Brain microvascular endothelial cell (primary cell): ENCODE data around the gene LMTK2.

ENCODE experiments used
- DNase-seq: peaks from one replicate; pipeline ENCODE4 v3.0.0-alpha.2; 2020
- H3K27ac ChIP-seq: fragments of 250-450 bp; sonication (Bioruptor Pico); 2 replicates; pipeline ENCODE4 v1.5.1; 2020; ENCODE audit warnings: mild to moderate bottlenecking, moderate library complexity
- H3K27me3 ChIP-seq: fragments of 250-450 bp; sonication (Bioruptor Pico); replicated peaks from 2 replicates; pipeline ENCODE4 v1.5.1; 2020; ENCODE audit warnings: mild to moderate bottlenecking
- H3K36me3 ChIP-seq: fragments of 250-450 bp; sonication (Bioruptor Pico); replicated peaks from 2 replicates; pipeline ENCODE4 v1.5.1; 2020; ENCODE audit warnings: mild to moderate bottlenecking
- H3K4me3 ChIP-seq: 2 replicates; pipeline ENCODE4 v1.5.1; 2011; ENCODE audit warnings: low read depth, mild to moderate bottlenecking, control low read depth, low read length, moderate library complexity
- in situ Hi-C: cut with HindIII; loops from 2 replicates; pipeline ENCODE4 v1.10.0; 2017; ENCODE audit warnings: low sequenced_read_pairs, low pct_ligation_motif_present
- TF ChIP-seq, protein P1 (sequence below): IDR thresholded peaks from 2 replicates; pipeline ENCODE4 v1.5.1; 2011; ENCODE audit warnings: low read depth, mild to moderate bottlenecking, moderate library complexity, low read length, control low read depth, inconsistent platforms; ENCODE audit errors: missing control alignments

Gene LMTK2

DNA sequence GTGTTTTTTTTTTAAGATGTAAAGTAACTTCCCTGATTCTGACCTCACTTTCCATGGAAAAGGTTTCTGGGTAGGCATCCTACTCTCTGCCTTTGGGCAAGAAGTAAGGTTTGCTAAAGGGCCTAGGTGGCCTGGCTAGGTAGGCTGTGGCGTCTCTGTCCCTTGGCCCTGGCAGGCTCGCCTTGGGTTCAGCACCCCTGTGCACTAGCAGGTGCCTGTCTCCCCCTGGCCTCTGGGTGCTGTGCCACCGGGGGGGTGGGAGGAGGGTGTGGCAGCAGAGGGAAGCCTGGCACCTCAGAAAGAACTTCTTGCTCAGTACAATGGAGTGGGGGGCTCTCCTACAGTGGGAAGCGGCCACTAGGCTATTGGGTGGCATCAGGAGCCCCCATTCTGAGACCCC lies 131.4 kb downstream of the LMTK2 start:
- TF ChIP-seq, protein P1, sequence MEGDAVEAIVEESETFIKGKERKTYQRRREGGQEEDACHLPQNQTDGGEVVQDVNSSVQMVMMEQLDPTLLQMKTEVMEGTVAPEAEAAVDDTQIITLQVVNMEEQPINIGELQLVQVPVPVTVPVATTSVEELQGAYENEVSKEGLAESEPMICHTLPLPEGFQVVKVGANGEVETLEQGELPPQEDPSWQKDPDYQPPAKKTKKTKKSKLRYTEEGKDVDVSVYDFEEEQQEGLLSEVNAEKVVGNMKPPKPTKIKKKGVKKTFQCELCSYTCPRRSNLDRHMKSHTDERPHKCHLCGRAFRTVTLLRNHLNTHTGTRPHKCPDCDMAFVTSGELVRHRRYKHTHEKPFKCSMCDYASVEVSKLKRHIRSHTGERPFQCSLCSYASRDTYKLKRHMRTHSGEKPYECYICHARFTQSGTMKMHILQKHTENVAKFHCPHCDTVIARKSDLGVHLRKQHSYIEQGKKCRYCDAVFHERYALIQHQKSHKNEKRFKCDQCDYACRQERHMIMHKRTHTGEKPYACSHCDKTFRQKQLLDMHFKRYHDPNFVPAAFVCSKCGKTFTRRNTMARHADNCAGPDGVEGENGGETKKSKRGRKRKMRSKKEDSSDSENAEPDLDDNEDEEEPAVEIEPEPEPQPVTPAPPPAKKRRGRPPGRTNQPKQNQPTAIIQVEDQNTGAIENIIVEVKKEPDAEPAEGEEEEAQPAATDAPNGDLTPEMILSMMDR: no peak
- in situ Hi-C loops: no loop called here
- Histone ChIP-seq H3K27me3 (no peaks in the 10 kb centered on the region), H3K27ac (no peak overlapping the region), H3K4me3 (no peak overlapping the region), H3K36me3 (peaks cover 15% of the 10 kb centered on the region)
- no peak for DNase-seq

DNA sequence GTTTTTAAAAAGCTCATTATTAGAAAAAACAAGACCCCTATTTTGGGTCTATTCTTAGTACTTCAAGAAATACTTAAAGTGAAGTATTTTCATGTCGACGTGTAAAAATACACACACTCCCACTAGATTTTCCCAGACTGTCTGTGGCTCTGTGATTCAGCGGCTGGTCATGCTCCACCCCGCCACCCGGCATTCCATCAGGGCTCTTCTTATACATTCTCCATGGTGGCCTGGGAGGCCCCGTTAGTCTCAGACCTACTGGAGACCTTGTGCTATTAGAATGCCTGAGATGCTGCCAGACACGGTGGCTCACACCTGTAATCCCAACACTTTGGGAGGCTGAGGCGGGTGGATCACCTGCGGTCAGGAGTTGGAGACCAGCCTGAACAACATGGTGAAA lies 132.3 kb downstream of the LMTK2 start:
- DNase-seq: peak; percentile 86
- no peak overlapping the region for H3K4me3 ChIP-seq
- in situ Hi-C loops: no loop called here
- H3K36me3 ChIP-seq: peaks cover 15% of the 10 kb centered on the region
- no peaks in the 10 kb centered on the region for H3K27me3 ChIP-seq
- TF ChIP-seq, protein P1: no peak
- peak overlapping the region; percentile 77 for H3K27ac ChIP-seq

DNA sequence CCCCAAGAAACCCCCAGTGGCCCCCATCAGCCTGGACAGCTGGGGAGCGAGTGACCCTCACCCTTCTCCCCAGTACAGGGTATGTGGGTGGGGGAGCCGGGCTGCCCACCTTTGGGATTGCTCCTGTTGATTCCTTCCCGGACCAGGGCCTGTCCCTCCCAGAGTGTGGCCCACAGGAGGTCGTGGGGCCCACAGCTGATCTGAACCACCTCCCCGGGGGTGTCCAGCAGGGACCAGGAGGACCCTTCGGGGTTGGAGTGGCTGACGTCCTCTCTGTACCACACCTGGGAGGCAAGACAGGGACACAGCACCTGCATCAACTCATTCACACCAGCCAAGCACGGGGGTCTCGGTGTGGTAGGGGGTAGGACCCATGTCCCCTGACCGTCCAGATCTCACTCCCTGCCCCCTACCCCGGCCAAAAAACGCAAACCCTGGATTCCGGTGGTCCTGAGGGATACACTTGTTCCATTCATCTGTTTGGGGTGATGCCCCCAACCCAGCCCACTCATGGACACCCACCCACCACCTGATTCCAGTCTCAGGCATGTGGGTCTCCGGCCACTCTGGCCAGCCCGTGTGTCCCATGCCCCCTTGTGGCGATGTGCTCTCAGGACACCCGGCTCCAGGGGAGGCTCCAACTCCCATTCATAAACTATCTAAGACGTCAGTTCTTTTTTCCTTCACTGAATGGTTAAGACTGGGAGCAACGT lies 134.5 kb downstream of the LMTK2 start:
- no peak overlapping the region for H3K4me3 ChIP-seq
- H3K27me3 ChIP-seq: no peaks in the 10 kb centered on the region
- no peak overlapping the region for H3K27ac ChIP-seq
- DNase-seq: peak; percentile 47
- peaks cover 22% of the 10 kb centered on the region for H3K36me3 ChIP-seq
- in situ Hi-C loops: no loop called here
- TF ChIP-seq, protein P1: peak; percentile 92

DNA sequence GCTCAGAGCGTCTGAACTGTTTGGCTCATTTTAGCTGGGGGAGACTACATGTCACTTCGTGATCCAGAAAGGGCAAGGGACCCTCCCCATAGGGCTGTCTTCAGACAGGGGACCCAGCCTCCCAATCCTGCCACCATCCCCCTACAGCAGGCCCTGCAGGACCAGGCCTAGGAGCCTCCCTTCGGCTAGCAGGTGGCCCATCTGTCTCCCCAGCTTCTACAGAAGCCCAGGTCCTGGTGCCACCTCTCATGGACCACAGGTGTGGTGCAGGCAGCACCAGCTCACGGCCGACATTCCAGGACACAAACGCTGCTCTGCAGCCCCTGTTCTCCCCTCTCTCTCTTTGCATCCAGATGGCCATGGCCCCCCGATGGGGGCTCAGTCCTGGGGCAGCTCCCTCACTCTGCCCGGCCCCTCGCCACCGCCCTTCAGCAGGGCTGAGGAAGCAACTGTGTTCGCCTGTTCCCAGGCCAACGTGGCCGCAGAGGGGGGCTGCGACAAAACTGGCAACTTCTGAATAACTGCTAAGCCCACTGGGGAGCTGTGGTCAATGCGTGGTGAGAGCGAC lies 135.1 kb downstream of the LMTK2 start:
- peaks cover 22% of the 10 kb centered on the region for H3K36me3 ChIP-seq
- no peaks in the 10 kb centered on the region for H3K27me3 ChIP-seq
- H3K27ac ChIP-seq: no peak overlapping the region
- no peak overlapping the region for H3K4me3 ChIP-seq
- no peak for DNase-seq
- in situ Hi-C loops: no loop called here
- TF ChIP-seq, protein P1: no peak

DNA sequence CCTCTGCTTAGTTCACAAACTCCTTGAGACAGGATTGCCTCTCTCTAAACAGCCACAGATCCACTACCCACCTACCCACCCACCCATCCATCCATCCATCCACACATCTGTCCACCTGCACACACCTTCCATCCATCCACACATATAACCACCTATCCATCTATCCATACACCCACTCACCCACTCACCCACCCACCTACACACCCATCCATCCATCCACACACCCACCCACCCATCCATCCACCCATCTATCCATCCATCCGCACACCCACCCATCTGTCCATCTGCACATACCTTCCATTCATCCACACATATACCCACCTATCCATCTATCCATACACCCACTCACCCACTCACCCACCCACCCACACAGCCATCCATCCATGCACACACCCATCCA lies 135.7 kb downstream of the LMTK2 start:
- in situ Hi-C loops: no loop called here
- DNase-seq: no peak
- TF ChIP-seq, protein P1: no peak
- no peaks in the 10 kb centered on the region for H3K27me3 ChIP-seq
- no peak overlapping the region for H3K27ac ChIP-seq
- peaks cover 22% of the 10 kb centered on the region for H3K36me3 ChIP-seq
- no peak overlapping the region for H3K4me3 ChIP-seq

DNA sequence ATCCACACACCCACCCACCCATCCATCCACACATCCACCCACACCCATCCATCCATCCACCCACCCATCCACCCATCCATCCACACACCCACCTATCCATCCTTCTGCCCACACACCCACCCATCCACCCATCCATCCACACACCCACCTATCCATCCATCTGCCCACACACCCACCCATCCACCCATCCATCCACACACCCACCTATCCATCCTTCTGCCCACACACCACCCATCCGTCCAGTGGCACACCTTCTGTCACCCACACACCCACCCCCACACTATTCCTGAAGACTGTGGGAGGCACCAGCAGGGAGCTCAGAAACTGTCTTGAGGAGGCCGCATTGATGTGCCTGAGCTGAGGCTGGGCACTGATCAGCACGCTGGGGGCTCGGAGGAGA lies 136.3 kb downstream of the LMTK2 start:
- TF ChIP-seq, protein P1: no peak
- H3K4me3 ChIP-seq: no peak overlapping the region
- in situ Hi-C loops: no loop called here
- peaks cover 22% of the 10 kb centered on the region for H3K36me3 ChIP-seq
- no peak for DNase-seq
- no peak overlapping the region for H3K27ac ChIP-seq
- no peaks in the 10 kb centered on the region for H3K27me3 ChIP-seq
